OCI-LY7 (cell line): ENCODE measurements around the gene MSS51. TPM values are rescaled to one million over a fixed set of nuclear protein-coding genes. Genes with fewer than 3 reads are reported as not detected.

Source experiments
- BruUV-seq: library from RNA; stranded (reverse); fragments of 400-500 nt; replicated peaks from 2 replicates; lab custom pipeline; 2021; lab: Mats Ljungman, UMichigan
- CTCF ChIA-PET: fragments of 300-600 bp; sonication (Branson Sonifier 250); formaldehyde crosslinking; loops from one replicate; lab custom pipeline; 2022; ENCODE audit warnings: antibody characterized with exemption; ENCODE audit not compliant: unreplicated experiment; lab: Charles Lee
- POLR2A ChIA-PET: fragments of 300-600 bp; sonication (Branson Sonifier 250); formaldehyde crosslinking; loops from one replicate; lab custom pipeline; 2022; ENCODE audit warnings: antibody characterized with exemption; lab: Charles Lee
- DNase-seq: peaks from one replicate; pipeline ENCODE4 v3.0.0-alpha.2; 2015; ENCODE audit warnings: low spot score
- H2AFZ ChIP-seq: fragments of 200-600 bp; sonication (generic), shearing (Covaris generic); 2 replicates; pipeline ENCODE4 v1.6.1; 2014; ENCODE audit warnings: mild to moderate bottlenecking, antibody characterized with exemption, low read length, moderate library complexity
- H3K27ac ChIP-seq: fragments of 200-600 bp; sonication (generic); 2 replicates; pipeline ENCODE4 v1.5.1; 2014; ENCODE audit warnings: mixed run types, low read depth, mild to moderate bottlenecking, moderate library complexity, low read length, inconsistent platforms; ENCODE audit not compliant: poor library complexity, severe bottlenecking
- H3K36me3 ChIP-seq: fragments of 200-600 bp; sonication (generic); 2 replicates; pipeline ENCODE4 v1.6.1; 2014; ENCODE audit warnings: mild to moderate bottlenecking, antibody characterized with exemption, low read length, moderate library complexity, mixed read lengths; ENCODE audit not compliant: insufficient read depth
- H3K4me1 ChIP-seq: fragments of 200-600 bp; sonication (generic); 2 replicates; pipeline ENCODE4 v1.5.1; 2014; ENCODE audit warnings: mild to moderate bottlenecking, low read length; ENCODE audit not compliant: insufficient read depth, poor library complexity, severe bottlenecking
- H3K4me2 ChIP-seq: fragments of 200-600 bp; sonication (generic); 2 replicates; pipeline ENCODE4 v1.6.1; 2014; ENCODE audit warnings: mild to moderate bottlenecking, low read length
- H3K4me3 ChIP-seq: fragments of 200-600 bp; sonication (generic); 2 replicates; pipeline ENCODE4 v1.5.1; 2014; ENCODE audit warnings: mild to moderate bottlenecking, low read depth, low read length; ENCODE audit not compliant: poor library complexity, severe bottlenecking
- H3K79me2 ChIP-seq: fragments of 200-600 bp; sonication (generic); 2 replicates; pipeline ENCODE4 v1.6.1; 2016; ENCODE audit warnings: low read depth, mild to moderate bottlenecking, low read length, moderate library complexity, mixed read lengths; ENCODE audit not compliant: insufficient read depth
- H3K9me2 ChIP-seq: fragments of 200-600 bp; sonication (generic); 2 replicates; pipeline ENCODE4 v1.6.1; 2016; ENCODE audit warnings: mild to moderate bottlenecking, low read length, mixed read lengths; ENCODE audit not compliant: insufficient read depth
- H3K9me3 ChIP-seq: fragments of 200-600 bp; sonication (generic); 2 replicates; pipeline ENCODE4 v1.6.1; 2014; ENCODE audit warnings: mild to moderate bottlenecking, mixed run types, low read length, mixed read lengths
- H4K20me1 ChIP-seq: fragments of 200-600 bp; sonication (generic); 2 replicates; pipeline ENCODE4 v1.6.1; 2014; ENCODE audit warnings: mild to moderate bottlenecking, antibody characterized with exemption, low read length, moderate library complexity, mixed read lengths; ENCODE audit not compliant: insufficient read depth
- EZH2phosphoT487 ChIP-seq: fragments of 200-600 bp; sonication (generic); IDR thresholded peaks from 2 replicates; pipeline ENCODE4 v1.6.1; 2018; ENCODE audit warnings: low read depth, borderline replicate concordance, mild to moderate bottlenecking, mixed run types, antibody characterized with exemption, low read length, moderate library complexity, mixed read lengths
- intact Hi-C: fragments of 100-400 bp; cut with micrococcal nuclease; formaldehyde crosslinking; loops from one replicate; pipeline ENCODE4 v1.10.0; 2022; ENCODE audit not compliant: unreplicated experiment
- total RNA-seq, 2 experiments: library from RNA; depleted of rRNA in 1 of 2; stranded (reverse); fragments of >200 nt in 1 of 2; shearing (Covaris generic) in 1 of 2; gene quantifications; 2 replicates each; pipeline ENCODE4 v1.2.3, GENCODE V29; 2014 to 2022
- TF ChIP-seq, protein P1 (sequence below): fragments of 200-600 bp; sonication (generic); conservative IDR thresholded peaks from 2 replicates; pipeline ENCODE4 v1.5.1; 2014; ENCODE audit warnings: mild to moderate bottlenecking, antibody characterized with exemption, low read length, moderate library complexity, mixed read lengths

The MSS51 gene
- total RNA-seq, 2 experiments from 2014 or later, result 3.9 to 4.2 TPM

DNA sequence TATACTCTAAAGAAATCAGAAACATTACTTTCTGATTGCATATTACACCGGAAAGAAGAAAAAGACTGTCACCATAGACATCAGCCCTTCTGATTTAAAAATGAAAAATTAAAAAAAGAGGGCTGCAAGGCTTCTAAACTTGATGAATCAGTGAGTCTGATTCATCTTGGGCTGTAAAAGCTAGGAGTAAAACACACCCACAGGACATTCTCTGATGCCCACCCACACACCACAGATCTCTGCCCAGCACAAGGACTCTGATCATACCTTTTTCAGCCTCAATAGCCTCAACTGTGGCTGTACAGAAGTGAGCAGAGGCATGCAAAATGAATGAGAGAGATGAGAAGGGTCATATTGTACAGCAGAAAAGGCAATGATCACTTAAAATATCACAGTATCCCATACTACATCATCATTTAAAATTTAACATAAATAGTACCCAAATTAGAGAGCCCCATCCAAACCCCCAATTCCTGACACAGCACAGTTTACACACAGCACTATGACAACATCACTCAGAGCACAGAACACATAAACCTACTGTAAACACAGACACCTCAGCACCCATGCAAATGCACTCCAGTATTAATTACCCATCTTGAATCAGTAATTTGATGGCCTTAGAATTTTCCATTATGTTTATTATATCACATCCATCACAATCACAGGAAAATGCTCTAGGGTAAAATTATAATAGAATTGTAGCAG is 6.4 kb upstream of the MSS51 start:
- Histone ChIP-seq H3K36me3 (peaks cover 50% of the 10 kb centered on the region), H3K4me1 (no peaks in the 10 kb centered on the region), H3K79me2 (no peaks in the 10 kb centered on the region), H3K4me2 (no peak overlapping the region), H3K4me3 (no peak overlapping the region), H3K9me2 (no peaks in the 10 kb centered on the region), H2AFZ (no peak overlapping the region), H4K20me1 (no peaks in the 10 kb centered on the region), H3K27ac (no peak overlapping the region), H3K9me3 (no peaks in the 10 kb centered on the region)
- TF ChIP-seq, protein P1, sequence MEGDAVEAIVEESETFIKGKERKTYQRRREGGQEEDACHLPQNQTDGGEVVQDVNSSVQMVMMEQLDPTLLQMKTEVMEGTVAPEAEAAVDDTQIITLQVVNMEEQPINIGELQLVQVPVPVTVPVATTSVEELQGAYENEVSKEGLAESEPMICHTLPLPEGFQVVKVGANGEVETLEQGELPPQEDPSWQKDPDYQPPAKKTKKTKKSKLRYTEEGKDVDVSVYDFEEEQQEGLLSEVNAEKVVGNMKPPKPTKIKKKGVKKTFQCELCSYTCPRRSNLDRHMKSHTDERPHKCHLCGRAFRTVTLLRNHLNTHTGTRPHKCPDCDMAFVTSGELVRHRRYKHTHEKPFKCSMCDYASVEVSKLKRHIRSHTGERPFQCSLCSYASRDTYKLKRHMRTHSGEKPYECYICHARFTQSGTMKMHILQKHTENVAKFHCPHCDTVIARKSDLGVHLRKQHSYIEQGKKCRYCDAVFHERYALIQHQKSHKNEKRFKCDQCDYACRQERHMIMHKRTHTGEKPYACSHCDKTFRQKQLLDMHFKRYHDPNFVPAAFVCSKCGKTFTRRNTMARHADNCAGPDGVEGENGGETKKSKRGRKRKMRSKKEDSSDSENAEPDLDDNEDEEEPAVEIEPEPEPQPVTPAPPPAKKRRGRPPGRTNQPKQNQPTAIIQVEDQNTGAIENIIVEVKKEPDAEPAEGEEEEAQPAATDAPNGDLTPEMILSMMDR, result no peak
- no peak for TF ChIP-seq EZH2phosphoT487
- BruUV-seq, result no TSS peak
- POLR2A ChIA-PET, result no interaction called here
- no peak for DNase-seq
- intact Hi-C loops, result no loop called here
- CTCF ChIA-PET, result no interaction called here

DNA sequence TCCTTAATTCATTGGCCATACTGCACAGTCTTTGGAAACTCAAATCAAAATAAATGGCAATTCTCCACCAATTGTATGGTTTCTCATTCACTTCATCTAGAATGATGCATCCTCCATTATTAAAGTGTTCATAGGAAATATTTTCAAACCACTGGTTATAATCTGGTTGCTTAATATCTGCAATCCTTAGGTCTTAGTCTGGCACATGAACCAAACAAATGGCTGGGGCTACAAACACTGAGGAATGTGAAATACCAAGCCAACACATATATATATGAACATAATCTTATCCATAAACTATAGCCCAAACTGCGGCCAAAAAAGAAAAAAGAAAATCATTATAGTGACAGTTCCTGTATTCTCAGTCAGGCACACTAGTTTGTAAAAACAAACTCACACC is 5.7 kb upstream of the MSS51 start:
- H3K9me2 ChIP-seq, result no peaks in the 10 kb centered on the region
- no peak overlapping the region for H3K4me3 ChIP-seq
- H3K36me3 ChIP-seq, result peaks cover 44% of the 10 kb centered on the region
- POLR2A ChIA-PET, result no interaction called here
- no peaks in the 10 kb centered on the region for H3K9me3 ChIP-seq
- H3K79me2 ChIP-seq, result no peaks in the 10 kb centered on the region
- intact Hi-C loops, result no loop called here
- no peak for DNase-seq
- CTCF ChIA-PET, result no interaction called here
- no peak overlapping the region for H3K4me2 ChIP-seq
- no peaks in the 10 kb centered on the region for H3K4me1 ChIP-seq
- no peak overlapping the region for H2AFZ ChIP-seq
- BruUV-seq, result no TSS peak
- H4K20me1 ChIP-seq, result no peaks in the 10 kb centered on the region
- TF ChIP-seq, protein P1, result no peak
- TF ChIP-seq EZH2phosphoT487, result no peak
- H3K27ac ChIP-seq, result no peak overlapping the region
